GM18909 (cell line): Measurements from ENCODE around the gene COL8A2.

Experiments used
- ATAC-seq: cut with Tn5 transposase; IDR thresholded peaks from one replicate; pipeline ENCODE4 v1.9.1; 2021; ENCODE audit warnings: mild to moderate bottlenecking; ENCODE audit not compliant: unreplicated experiment, poor library complexity

COL8A2 gene

DNA sequence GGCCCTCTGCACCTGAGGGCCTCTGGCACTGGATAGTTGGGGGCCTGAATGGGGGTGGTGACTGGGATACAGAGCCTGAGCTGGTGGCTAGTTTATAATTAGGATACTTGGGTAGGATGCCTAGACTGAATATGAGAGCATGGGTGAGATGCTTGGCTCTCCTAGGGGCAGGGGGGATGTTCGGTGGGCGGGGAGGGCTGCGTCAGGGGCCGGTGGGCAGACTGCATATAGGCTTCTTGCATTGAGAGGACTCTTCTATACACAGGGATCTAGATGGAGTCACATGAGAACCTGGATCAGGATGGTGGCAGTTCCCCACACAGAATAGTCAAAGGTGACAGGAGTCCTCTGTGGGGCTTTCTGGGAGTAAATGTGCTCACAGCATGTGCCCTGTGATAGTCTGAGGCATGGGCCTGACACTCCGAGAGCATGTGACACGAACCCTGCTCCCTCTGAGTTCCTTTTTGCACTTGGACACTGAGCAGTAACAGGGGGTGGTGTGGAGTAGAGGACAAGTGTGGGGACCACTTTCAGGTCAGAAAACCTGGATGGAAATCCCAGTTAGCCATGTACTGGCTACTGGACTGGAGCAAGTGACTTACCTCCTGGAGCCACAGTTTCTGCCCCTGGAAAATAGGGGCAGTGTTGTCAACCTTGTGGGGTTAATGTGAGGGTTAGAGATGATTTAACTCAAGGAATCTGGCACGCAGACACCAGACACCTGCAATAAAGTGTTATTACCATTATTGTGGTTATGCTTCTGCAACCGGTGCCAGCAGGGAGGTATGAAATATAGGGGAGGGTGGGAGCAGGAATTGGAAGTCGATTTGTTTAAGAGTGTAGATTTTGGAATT lies 33.2 kb upstream of the COL8A2 start:
- no peak for ATAC-seq

GRCh38 chr1:36157115-36157903 lies 32.3 kb upstream of the COL8A2 start:
- ATAC-seq: no peak

- ATAC-seq: peak; percentile 15
Observed at GRCh38 chr1:36156329-36157114, 31.5 kb upstream of the COL8A2 start.

GRCh38 chr1:36155408-36156328 lies 30.6 kb upstream of the COL8A2 start, which contains the start of gene MAP7D1:
Gene MAP7D1, plus strand, starts transcription at chr1:36156160. Its CDS starts 258 bp downstream, at chr1:36156418.
- ATAC-seq: peak; percentile 55

DNA sequence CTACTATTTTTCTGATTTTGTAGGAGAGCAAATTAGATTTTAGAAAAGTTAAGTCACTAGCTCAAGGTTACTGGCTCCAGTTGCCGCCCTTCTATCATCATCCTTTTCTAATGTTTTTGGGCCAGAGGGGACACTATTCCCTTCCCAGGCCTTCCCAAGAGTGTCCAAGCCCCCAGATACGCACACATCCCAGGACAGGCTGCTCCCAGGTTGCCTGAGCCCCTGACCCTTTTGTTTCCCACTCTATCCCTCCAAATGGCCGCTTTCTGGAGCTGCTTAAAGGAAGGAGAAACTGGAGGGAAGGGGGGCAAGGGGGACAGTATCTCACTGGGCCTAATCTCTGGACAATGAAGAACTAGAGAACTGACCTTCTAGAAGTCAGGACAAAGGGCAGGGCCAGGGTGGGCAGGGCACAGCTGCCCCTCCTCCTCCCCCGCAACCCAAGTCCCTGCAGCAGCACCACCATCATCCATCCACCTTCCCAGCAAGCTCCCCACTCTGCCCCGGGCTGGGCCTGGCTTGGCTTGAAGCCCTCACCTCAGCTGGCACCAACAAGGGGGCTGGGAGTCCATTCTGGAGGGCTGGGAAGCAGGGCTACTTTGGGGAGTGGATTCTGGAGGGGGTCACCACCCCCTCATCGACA lies 29.9 kb upstream of the COL8A2 start:
- ATAC-seq: no peak

DNA sequence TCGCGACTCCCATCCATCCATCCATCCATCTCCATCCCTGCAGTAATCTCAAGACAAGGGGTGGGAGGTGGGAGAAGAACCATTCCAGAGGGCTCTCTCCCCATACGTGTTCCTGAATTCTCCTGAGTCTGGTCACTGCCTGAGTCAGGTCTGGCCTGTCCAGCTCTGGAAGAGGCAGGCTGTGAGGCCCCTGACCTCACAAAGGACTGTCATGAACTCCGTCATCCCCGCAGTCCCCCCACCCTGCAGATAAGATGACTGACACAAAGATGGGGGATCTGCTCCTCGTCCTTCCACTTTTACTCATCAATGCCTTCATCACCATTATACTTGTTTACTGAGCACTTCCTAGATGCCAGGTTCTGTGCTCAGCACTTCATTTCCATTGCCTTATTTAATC lies 29.3 kb upstream of the COL8A2 start:
- no peak for ATAC-seq

GRCh38 chr1:36153476-36153875 lies 28.5 kb upstream of the COL8A2 start:
- ATAC-seq: no peak

- ATAC-seq: no peak
Observed at GRCh38 chr1:36151845-36152203, 26.8 kb upstream of the COL8A2 start.

DNA sequence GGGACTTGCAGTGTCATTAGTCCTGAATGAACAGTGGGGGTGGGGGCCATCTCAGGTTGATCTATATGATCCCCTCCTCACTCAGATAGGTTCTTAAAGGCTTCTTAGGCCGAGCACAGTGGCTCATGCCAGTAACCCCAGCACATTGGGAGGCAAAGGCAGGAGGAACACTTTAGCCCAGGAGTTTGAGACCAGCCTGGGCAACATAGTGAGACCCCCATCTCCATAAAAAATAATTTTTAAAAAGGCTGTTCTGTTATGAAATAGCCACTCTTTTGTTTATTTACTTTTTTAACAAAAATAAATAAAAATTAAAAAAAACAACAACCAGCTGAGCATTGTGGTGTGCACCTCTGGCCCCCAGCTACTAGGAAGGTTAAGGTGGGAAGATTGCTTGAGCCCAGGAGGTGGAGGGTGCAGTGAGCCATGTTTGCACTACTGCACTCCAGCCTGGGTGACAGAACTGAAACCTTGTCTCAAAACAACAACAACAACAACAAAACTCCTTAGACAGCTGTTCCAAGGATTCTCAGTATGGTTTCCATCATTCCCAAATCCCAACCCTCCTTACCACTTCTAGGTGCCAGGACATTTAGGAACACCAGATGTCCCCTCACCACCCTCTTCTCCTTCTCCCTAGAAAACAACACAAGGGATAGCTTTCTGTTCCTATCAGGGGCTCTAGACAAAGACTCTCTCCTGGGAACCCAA lies 26.3 kb upstream of the COL8A2 start:
- no peak for ATAC-seq

- ATAC-seq: peak; percentile 46
Observed at GRCh38 chr1:36150296-36151133, 25.5 kb upstream of the COL8A2 start.

GRCh38 chr1:36149973-36150295 lies 24.9 kb upstream of the COL8A2 start:
- no peak for ATAC-seq

- peak; percentile 92 for ATAC-seq
Observed at GRCh38 chr1:36149237-36149972, 24.4 kb upstream of the COL8A2 start, which contains the start of gene TRAPPC3. Gene TRAPPC3, minus strand, starts transcription at chr1:36149486. Its CDS starts 108 bp downstream, at chr1:36149378.

GRCh38 chr1:36148821-36149236 lies 23.8 kb upstream of the COL8A2 start:
- no peak for ATAC-seq

DNA sequence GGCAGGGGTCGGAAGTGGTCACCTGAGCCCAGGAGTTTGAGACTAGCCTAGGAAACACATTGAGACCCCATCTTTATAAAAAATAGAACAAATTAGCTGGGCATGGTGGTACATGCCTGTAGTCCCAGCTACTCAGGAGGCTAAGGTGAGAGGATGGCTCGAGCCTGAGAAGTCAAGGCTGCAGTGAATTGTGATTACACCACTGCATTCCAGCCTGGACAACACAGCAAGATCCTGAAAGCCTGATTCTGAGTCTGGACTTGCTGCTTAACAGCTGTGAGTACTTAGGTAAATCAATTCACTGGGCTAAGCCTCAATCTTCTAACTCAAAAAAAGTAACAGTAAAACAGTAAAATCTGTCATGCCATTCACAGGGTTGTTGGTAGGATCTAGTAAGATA lies 19.4 kb upstream of the COL8A2 start:
- no peak for ATAC-seq

- ATAC-seq: no peak
Observed at GRCh38 chr1:36143424-36143823, 18.4 kb upstream of the COL8A2 start.

DNA sequence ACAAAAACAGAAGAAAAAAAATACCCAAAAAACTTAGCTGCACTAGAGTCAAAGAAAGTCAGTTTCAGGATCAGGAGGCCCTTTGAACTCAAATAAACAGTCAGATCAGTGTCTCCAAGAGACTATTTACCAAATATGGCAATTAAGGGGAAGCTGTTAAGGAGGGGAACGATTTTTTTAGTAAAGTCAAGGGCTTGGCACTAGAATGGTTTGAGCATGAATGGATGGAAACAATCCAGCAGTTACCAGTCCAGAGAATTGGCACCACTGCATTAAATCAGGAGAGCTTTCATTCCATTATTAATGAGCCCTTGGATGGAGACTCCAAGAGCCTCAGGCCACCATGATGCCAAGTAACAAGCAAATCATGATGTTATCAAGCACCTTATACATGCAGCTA lies 17.1 kb upstream of the COL8A2 start:
- no peak for ATAC-seq

DNA sequence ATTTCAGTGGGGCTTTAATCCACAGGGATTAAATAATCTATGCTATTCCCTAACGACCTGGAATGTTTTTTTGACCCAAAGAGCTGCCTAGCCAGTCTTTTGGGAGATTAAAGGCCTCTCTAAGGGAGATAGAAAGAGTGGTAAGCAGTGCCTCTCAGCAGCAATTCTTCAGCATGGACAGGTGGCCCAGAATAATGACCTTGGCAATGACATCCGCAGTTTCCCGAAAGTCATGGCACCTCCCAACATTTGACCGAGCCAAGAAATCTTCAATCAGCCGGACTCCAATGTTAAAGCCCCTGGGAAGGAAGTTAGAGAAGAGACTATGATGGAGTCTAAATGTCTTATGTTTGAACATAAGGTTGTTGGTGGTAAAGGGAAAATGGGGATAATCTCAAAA lies 14.5 kb upstream of the COL8A2 start:
- ATAC-seq: no peak
